Keratinocyte (primary cell): ENCODE measurements around the gene RGS7BP. TPM values are rescaled to one million over a fixed set of nuclear protein-coding genes. Genes with fewer than 3 reads are reported as not detected.

Source experiments
- DNase-seq: peaks from one replicate; pipeline ENCODE4 v3.0.0-alpha.2; 2011; ENCODE audit warnings: low read depth, missing footprints, low spot score
- FAIRE-seq: peaks from 2 replicates; lab custom pipeline; 2011; peaks lifted over from hg19 to GRCh38; lab: Jason Lieb, UNC
- H2AFZ ChIP-seq: 2 replicates; pipeline ENCODE4 v1.6.0; 2012; ENCODE audit warnings: low read length, control low read depth, inconsistent platforms; ENCODE audit not compliant: control insufficient read depth
- H3K27ac ChIP-seq: 2 replicates; pipeline ENCODE4 v1.5.1; 2011; ENCODE audit warnings: low read length; ENCODE audit not compliant: control insufficient read depth, insufficient read depth
- H3K27me3 ChIP-seq: 3 replicates; pipeline ENCODE4 v1.6.0; 2011; ENCODE audit warnings: low read length; ENCODE audit not compliant: control insufficient read depth, insufficient read depth; ENCODE audit errors: extremely low read depth
- H3K36me3 ChIP-seq, 2 experiments: 2 replicates in 1 of 2; 3 replicates in 1 of 2; pipeline ENCODE4 v1.5.1; 2011; ENCODE audit warnings: low read length in 2 of 2, mild to moderate bottlenecking in 1 of 2; ENCODE audit not compliant: control insufficient read depth in 2 of 2, insufficient read depth in 2 of 2; ENCODE audit errors: extremely low read depth in 1 of 2
- H3K4me1 ChIP-seq: 3 replicates; pipeline ENCODE4 v1.5.1; 2011; ENCODE audit warnings: low read length; ENCODE audit not compliant: control insufficient read depth, insufficient read depth; ENCODE audit errors: extremely low read depth
- H3K4me2 ChIP-seq: 3 replicates; pipeline ENCODE4 v1.6.0; 2011; ENCODE audit warnings: low read depth, low read length; ENCODE audit not compliant: control insufficient read depth, insufficient read depth; ENCODE audit errors: extremely low read depth
- H3K4me3 ChIP-seq, 3 experiments: fragments of 200-600 bp in 1 of 3; sonication (generic) in 1 of 3; 2 replicates in 2 of 3; 3 replicates in 1 of 3; pipeline ENCODE4 v1.5.1; 2011 to 2016; ENCODE audit warnings: low read length in 3 of 3, mild to moderate bottlenecking in 3 of 3, control low read depth in 2 of 3, inconsistent platforms in 1 of 3, low read depth in 1 of 3, mixed read lengths in 1 of 3, mixed run types in 1 of 3, moderate library complexity in 1 of 3; ENCODE audit not compliant: control insufficient read depth in 2 of 3, insufficient read depth in 2 of 3; ENCODE audit errors: extremely low read depth in 1 of 3
- H3K79me2 ChIP-seq: 2 replicates; pipeline ENCODE4 v1.6.0; 2012; ENCODE audit warnings: low read length; ENCODE audit not compliant: control insufficient read depth, insufficient read depth
- H3K9ac ChIP-seq: 3 replicates; pipeline ENCODE4 v1.6.0; 2011; ENCODE audit warnings: low read length; ENCODE audit not compliant: control insufficient read depth, insufficient read depth; ENCODE audit errors: extremely low read depth
- H3K9me1 ChIP-seq: 3 replicates; pipeline ENCODE4 v1.6.0; 2011; ENCODE audit warnings: low read length; ENCODE audit not compliant: control insufficient read depth, insufficient read depth; ENCODE audit errors: extremely low read depth
- H3K9me3 ChIP-seq: 2 replicates; pipeline ENCODE4 v1.5.1; 2012; ENCODE audit warnings: low read depth, low read length; ENCODE audit not compliant: control insufficient read depth
- H4K20me1 ChIP-seq: 3 replicates; pipeline ENCODE4 v1.6.0; 2011; ENCODE audit warnings: low read length; ENCODE audit not compliant: control insufficient read depth, insufficient read depth; ENCODE audit errors: extremely low read depth
- EZH2 ChIP-seq: IDR thresholded peaks from one replicate; pipeline ENCODE4 v1.6.1; 2012; ENCODE audit warnings: inconsistent platforms, mild to moderate bottlenecking, low read length, moderate library complexity
- dilution Hi-C: fragments of 300-500 bp; cut with MboI; formaldehyde crosslinking; loops from one replicate; pipeline ENCODE4 v1.7.0; 2020; ENCODE audit warnings: low sequenced_read_pairs; ENCODE audit not compliant: extremely low pct_ligation_motif_present
- polyA plus RNA-seq, 5 experiments: library from polyadenylated mRNA; depleted of rRNA in 3 of 5; stranded (reverse) in 3 of 5; stranded (forward) in 1 of 5; unstranded in 1 of 5; fragments of >200 nt; gene quantifications; 1 replicate in 1 of 5; 2 replicates in 3 of 5; 3 replicates in 1 of 5; pipeline versions ENCODE4 v1.2.1 to v1.2.3, GENCODE V29; 2011 to 2012; ENCODE audit warnings: missing spikeins in 2 of 5, low read depth in 1 of 5, low replicate concordance in 1 of 5
- TF ChIP-seq, protein P1 (sequence below), 3 experiments: IDR thresholded peaks in 1 of 3; conservative IDR thresholded peaks in 1 of 3; optimal IDR thresholded peaks in 1 of 3; 2 replicates in 2 of 3; 3 replicates in 1 of 3; pipeline versions ENCODE3 to v1.5.1; 2011; ENCODE audit warnings: low read length in 3 of 3, mild to moderate bottlenecking in 3 of 3, moderate library complexity in 2 of 3, control low read depth in 1 of 3, inconsistent platforms in 1 of 3; ENCODE audit not compliant: insufficient read depth in 2 of 3; ENCODE audit errors: extremely low read depth in 1 of 3

Gene RGS7BP
- polyA plus RNA-seq, 1 donor (not counting 4 experiments of a cell fraction or from before 2014, with no cell fraction given): not detected

DNA sequence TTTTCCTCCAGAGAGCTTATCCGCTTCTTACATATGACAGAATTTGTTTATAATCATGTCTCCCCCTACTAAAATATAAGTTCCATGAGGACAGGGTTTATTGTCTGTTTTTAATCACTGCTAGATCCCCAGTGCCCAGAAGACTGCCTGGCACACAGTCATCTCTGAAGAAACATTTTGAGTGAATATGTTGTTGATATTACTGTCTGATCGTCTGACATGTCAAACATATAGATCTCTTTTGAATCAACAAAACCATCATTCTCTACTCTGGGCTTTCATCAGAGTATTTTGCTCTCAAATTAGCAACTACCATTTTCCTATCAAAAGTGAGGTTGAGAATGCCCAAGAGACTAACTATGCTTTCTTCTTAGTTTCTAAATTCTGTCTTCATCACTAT lies 117.2 kb downstream of the RGS7BP start:
- no peaks in the 10 kb centered on the region for H3K36me3 ChIP-seq
- DNase-seq (no peak), FAIRE-seq (no peak)
- H3K27ac ChIP-seq: no peak overlapping the region
- no peak overlapping the region for H3K9ac ChIP-seq
- H2AFZ ChIP-seq: no peak overlapping the region
- H3K9me3 ChIP-seq: no peaks in the 10 kb centered on the region
- H4K20me1 ChIP-seq: no peaks in the 10 kb centered on the region
- no peaks in the 10 kb centered on the region for H3K79me2 ChIP-seq
- H3K4me2 ChIP-seq: no peak overlapping the region
- H3K27me3 ChIP-seq: no peaks in the 10 kb centered on the region
- dilution Hi-C loops: no loop called here
- no peaks in the 10 kb centered on the region for H3K4me1 ChIP-seq
- no peak overlapping the region for H3K4me3 ChIP-seq
- TF ChIP-seq EZH2: no peak
- TF ChIP-seq, protein P1, sequence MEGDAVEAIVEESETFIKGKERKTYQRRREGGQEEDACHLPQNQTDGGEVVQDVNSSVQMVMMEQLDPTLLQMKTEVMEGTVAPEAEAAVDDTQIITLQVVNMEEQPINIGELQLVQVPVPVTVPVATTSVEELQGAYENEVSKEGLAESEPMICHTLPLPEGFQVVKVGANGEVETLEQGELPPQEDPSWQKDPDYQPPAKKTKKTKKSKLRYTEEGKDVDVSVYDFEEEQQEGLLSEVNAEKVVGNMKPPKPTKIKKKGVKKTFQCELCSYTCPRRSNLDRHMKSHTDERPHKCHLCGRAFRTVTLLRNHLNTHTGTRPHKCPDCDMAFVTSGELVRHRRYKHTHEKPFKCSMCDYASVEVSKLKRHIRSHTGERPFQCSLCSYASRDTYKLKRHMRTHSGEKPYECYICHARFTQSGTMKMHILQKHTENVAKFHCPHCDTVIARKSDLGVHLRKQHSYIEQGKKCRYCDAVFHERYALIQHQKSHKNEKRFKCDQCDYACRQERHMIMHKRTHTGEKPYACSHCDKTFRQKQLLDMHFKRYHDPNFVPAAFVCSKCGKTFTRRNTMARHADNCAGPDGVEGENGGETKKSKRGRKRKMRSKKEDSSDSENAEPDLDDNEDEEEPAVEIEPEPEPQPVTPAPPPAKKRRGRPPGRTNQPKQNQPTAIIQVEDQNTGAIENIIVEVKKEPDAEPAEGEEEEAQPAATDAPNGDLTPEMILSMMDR (optimal IDR thresholded peaks at IDR 0.05 in 1 of 3, IDR thresholded peaks at IDR 0.05 in 1 of 3, conservative IDR thresholded peaks at IDR 0.05 in 1 of 3; ENCODE audit: extremely low read depth in 1 of 3, insufficient read depth in 2 of 3, low read length in 3 of 3): no peak
- H3K9me1 ChIP-seq: no peaks in the 10 kb centered on the region

DNA sequence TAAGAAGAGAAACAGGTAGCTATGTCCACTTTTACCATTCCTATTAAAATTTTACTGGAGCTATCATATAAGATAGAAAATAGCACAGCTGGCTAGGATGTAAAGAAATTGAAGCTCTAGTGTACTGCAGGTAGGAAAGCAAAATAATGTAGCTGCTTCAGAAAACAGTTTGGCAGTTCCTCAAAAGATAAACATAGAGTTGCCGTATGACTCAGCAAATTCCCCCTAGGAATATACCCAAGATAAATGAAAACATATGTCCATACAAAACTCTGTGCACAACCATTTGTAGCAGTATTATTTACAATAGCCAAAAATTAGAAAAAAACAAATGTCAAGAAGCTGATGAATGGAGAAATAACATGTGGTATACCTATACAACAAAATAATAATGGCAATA lies 119.9 kb downstream of the RGS7BP start:
- Histone ChIP-seq H3K4me1 (no peaks in the 10 kb centered on the region), H2AFZ (no peak overlapping the region)
- DNase-seq: no peak

More for the DNA sequence above, 119.9 kb downstream of the RGS7BP start:
- Histone ChIP-seq H3K4me3 (no peak overlapping the region), H3K27me3 (peaks cover under 1% of the 10 kb centered on the region), H3K9ac (no peak overlapping the region), H3K9me1 (no peaks in the 10 kb centered on the region), H3K4me2 (no peak overlapping the region), H3K27ac (no peak overlapping the region), H4K20me1 (no peaks in the 10 kb centered on the region), H3K9me3 (no peaks in the 10 kb centered on the region), H3K79me2 (no peaks in the 10 kb centered on the region), H3K36me3 (no peaks in the 10 kb centered on the region)
- dilution Hi-C loops: no loop called here
- FAIRE-seq: no peak
- TF ChIP-seq EZH2: no peak
- TF ChIP-seq, protein P1 (optimal IDR thresholded peaks at IDR 0.05 in 1 of 3, IDR thresholded peaks at IDR 0.05 in 1 of 3, conservative IDR thresholded peaks at IDR 0.05 in 1 of 3; ENCODE audit: extremely low read depth in 1 of 3, insufficient read depth in 2 of 3, low read length in 3 of 3): no peak
